OCI-LY3 (cell line): ENCODE data around the gene RAB25.

ENCODE experiments used
- EZH2phosphoT487 ChIP-seq: fragments of 200-600 bp; shearing (Covaris generic); IDR thresholded peaks from 2 replicates; pipeline ENCODE4 v1.6.1; 2018; ENCODE audit warnings: antibody characterized with exemption, mixed run types, low read depth
- TF ChIP-seq, protein P1 (sequence below): fragments of 200-600, 300-600 bp; sonication (generic); IDR thresholded peaks from 2 replicates; pipeline ENCODE4 v1.5.1; 2014; ENCODE audit warnings: antibody characterized with exemption, low read length, low read depth

GRCh38 chr1:156021093-156021428 is 39.9 kb upstream of the RAB25 start:
- TF ChIP-seq, protein P1, sequence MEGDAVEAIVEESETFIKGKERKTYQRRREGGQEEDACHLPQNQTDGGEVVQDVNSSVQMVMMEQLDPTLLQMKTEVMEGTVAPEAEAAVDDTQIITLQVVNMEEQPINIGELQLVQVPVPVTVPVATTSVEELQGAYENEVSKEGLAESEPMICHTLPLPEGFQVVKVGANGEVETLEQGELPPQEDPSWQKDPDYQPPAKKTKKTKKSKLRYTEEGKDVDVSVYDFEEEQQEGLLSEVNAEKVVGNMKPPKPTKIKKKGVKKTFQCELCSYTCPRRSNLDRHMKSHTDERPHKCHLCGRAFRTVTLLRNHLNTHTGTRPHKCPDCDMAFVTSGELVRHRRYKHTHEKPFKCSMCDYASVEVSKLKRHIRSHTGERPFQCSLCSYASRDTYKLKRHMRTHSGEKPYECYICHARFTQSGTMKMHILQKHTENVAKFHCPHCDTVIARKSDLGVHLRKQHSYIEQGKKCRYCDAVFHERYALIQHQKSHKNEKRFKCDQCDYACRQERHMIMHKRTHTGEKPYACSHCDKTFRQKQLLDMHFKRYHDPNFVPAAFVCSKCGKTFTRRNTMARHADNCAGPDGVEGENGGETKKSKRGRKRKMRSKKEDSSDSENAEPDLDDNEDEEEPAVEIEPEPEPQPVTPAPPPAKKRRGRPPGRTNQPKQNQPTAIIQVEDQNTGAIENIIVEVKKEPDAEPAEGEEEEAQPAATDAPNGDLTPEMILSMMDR, result no peak
- no peak for TF ChIP-seq EZH2phosphoT487
